GM04504 (cell line): ENCODE data around the gene SH3BGRL2.
"Not testable (repeated sequence)": the region's sequence is repeated elsewhere in the genome, so short reads cannot be mapped to it uniquely, and the experiment has no call there.

Experiments used
- DNase-seq: peaks from one replicate; pipeline ENCODE4 v3.0.0-alpha.2; 2012; ENCODE audit warnings: low read depth

The SH3BGRL2 gene

DNA sequence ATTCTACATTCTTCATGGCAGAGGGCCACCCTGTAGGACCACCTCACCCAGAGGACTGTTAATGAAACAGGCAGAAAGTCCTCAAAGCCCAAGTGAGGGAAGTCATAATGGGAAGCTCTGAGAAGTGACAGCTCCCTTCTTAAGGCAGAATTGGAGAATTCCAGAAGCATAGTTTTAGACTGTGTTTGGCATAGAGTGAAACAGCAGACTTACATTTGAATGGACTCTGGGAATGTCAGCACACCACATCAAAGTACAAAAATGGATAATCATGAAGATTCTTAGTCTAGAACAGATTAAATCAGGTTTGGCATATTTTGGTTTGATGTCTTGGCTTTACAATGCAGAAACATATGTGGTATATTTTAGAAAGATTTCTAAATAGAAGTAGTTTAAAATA, 17.9 kb downstream of the SH3BGRL2 start:
- DNase-seq = no peak

DNA sequence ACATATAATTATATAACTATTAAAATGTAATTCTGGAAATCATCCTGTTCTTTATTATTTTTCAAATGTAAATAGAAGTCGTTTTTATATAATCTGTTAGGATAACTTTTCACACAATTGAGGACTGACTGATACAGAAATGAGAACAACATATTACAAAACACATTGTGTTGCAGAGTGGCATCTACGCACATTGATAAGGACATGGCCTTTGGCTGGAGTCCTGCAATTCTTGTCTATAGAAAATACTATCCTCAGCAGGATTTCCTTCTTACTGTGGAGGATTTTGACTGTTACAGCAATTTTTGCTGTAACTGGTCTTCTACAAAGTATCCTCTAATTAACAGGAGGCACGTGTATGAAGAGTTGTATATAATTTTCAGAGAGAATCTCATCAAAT, 19.8 kb downstream of the SH3BGRL2 start:
- no peak for DNase-seq

- no peak for DNase-seq
These were observed 25.0 kb downstream of the SH3BGRL2 start for GRCh38 chr6:79656134-79656533.

- DNase-seq = no peak
These were observed 26.1 kb downstream of the SH3BGRL2 start for GRCh38 chr6:79657238-79657637.

DNA sequence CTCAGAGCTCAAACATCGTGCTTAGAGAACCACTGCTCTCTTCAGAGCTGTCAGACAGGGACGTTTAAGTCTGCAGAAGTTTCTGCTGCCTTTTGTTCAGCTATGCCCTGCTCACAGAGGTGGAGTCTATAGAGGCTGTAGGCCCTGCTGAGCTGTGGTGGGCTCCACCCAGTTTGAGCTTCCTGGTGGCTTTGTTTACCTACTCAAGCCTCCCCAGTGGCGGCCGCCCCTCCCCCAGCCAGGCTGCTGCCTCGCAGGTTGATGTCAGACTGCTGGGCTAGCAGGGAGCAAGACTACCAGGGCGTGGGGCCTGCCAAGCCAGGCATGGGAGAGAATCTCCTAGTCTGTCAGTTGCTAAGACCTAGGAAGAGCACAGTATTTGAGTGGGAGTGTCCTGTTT, 32.5 kb downstream of the SH3BGRL2 start:
- DNase-seq = not testable (repeated sequence)

GRCh38 chr6:79665725-79666551, 34.8 kb downstream of the SH3BGRL2 start:
- no peak for DNase-seq

- no peak for DNase-seq
These were observed 35.5 kb downstream of the SH3BGRL2 start for GRCh38 chr6:79666634-79667033.

DNA sequence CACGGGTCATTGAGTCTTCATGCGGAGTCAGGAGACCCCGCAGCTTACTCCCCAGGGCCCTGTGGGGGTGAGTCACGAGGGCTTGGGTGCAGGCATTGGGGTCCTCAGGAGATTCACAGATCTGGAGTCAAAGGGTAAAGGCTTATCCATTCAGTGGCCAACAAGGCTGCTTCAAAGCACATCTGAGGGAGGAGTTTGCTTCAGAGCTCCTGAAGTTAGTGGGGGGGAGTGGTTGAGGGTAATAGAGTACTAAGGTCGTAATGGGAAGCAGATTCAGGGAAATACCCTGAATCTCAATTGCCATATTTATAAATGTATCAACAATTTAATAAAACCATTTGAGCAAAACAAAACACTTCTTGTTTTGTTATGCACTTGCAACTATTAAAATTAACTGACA, 37.3 kb downstream of the SH3BGRL2 start:
- no peak for DNase-seq

DNA sequence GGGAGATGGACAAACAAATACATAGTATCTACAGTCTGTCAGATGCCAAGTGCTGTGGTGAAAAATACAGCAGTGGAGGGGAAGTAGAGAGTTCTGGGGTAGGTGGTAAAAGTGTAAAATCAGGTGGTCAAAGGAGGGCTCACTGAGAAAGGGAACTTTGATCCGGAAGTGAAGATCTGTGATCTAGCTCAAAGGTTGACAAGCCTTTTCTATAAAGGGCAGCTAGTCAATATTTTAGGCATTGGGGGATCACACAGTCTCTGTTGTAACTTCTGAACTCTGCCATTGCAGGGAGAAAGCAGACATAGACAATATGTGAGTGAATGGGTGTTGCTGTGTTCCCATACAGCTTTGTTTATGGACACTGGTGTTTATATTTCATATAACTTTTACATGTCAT, 38.6 kb downstream of the SH3BGRL2 start:
- no peak for DNase-seq

- DNase-seq = no peak
These were observed 39.7 kb downstream of the SH3BGRL2 start for GRCh38 chr6:79670789-79671188.

GRCh38 chr6:79671600-79672266, 40.6 kb downstream of the SH3BGRL2 start:
- no peak for DNase-seq

- DNase-seq = no peak
These were observed 41.5 kb downstream of the SH3BGRL2 start for GRCh38 chr6:79672631-79673111.

- no peak for DNase-seq
These were observed 42.8 kb downstream of the SH3BGRL2 start for GRCh38 chr6:79673947-79674346.

DNA sequence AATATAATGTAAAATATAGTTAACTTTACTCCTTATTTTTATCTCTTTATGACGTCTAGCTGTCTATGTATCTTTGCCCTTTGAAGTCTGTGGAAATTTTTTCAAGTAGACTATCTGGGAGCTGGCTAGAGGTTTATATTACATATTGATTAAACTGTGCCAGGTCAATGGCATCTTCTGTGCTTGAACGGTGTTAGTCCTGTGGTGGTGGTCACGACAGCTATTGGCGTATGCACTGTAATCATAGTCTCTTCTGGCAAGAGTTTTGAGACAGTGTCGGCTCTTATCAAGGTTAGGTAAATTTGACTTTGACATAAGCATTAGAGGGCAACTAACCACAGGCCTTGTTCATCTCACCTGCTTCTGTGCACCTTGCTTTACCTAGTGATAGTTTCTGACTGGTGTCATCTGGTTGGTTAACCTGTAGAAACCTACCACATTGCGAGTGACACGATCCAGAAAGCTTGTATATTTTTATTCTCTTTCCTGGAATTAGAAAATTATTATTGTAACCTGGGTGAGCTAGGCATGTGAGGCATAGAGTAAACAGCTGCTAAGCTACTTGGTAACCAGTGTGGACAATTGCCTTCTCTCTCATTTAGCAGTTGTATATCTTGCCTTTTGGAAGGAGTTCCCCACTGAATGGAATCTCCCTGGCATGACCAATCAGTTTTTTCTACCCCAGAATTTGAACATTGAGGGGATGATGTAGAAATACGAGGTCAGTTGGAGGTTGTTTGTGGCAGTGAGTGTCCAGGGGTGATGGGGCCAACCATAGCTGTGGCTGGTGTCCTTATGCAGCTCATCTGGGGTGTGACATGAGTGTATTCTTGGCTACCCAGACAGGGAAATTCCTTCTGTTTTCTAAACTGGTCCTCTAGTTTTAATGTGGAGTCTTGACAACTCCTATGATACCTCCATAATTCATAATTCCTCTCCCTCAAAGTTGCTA, 45.9 kb downstream of the SH3BGRL2 start:
- DNase-seq = no peak

GRCh38 chr6:79682682-79683081, 51.6 kb downstream of the SH3BGRL2 start:
- not testable (repeated sequence) for DNase-seq

- no peak for DNase-seq
These were observed 53.7 kb downstream of the SH3BGRL2 start for GRCh38 chr6:79684876-79685275.

DNA sequence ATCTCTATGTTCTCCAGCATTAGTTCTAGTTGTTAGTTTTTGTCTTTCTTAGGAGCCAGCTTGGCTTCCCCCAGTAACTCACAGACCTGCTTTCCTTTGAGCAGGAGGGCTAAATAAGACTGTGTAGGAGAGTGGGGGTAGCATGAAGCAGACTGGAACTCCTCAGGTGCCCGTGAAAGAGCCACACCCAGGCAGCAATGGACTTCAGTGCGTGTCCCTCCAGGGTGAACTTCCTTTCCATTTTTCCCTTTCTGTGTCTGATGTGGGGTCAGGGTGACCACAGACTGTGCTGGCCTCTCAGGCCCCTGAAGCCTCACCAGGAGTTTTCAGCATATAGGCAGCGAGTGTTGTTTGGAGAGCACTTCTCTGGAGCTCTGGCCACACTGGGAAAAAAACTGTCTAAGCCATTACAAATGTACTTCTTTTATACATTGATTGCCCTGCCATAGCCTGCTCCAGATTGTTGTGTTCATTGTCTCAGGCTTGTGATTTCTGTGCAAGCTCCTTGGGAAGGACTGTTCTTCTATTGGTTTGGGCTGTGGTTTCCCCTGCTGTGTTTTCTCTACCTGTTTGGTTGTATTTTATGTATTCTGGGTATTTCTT, 55.7 kb downstream of the SH3BGRL2 start:
- no peak for DNase-seq

- no peak for DNase-seq
These were observed 56.6 kb downstream of the SH3BGRL2 start for GRCh38 chr6:79687759-79688158.

GRCh38 chr6:79694156-79694555, 63.0 kb downstream of the SH3BGRL2 start:
- DNase-seq = no peak

DNA sequence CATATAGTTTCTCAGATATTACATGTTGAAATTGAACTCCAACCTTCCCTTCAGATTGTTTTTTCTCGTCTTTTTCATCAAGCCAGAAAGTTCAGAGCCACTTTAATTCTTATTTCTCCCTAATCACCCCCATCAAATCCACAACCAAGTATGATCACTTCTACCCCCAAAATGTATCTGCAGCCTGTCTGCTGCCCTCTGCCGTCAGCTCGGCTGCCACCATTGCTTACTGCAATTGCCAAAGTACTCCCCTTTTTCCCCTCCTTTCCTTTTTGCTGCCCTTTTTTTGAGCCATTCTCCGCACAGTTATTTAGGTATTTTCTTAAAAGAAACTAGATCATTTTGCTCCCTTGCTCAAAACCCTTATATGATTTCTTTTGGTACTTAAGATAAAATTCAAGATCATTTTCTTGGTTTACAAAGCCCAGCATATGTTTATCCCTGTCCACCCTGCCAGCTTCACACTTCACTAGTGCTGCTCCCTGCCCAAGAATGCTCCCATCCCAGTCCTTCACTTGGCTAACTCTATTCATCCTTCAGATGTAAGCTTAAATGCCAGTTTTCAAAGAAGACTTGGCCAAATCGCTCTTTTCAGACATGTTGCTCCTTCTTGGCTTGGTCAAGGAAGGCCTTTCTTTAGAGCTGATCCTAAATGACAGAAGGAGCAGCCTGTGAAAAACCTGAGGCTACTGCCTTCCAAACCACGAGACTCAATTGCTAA, 63.7 kb downstream of the SH3BGRL2 start:
- no peak for DNase-seq

- DNase-seq = no peak
These were observed 66.3 kb downstream of the SH3BGRL2 start for GRCh38 chr6:79697430-79697829.
